CD4-positive, alpha-beta T cell treated with Interleukin-6 at 100 ng/mL for 8 hours (primary cell): ENCODE measurements around the gene UGT1A3.

Experiments
- DNase-seq: peaks from one replicate; pipeline ENCODE4 v3.0.0-alpha.2; 2020; ENCODE audit warnings: mixed read lengths, low spot score

The UGT1A3 gene

DNA sequence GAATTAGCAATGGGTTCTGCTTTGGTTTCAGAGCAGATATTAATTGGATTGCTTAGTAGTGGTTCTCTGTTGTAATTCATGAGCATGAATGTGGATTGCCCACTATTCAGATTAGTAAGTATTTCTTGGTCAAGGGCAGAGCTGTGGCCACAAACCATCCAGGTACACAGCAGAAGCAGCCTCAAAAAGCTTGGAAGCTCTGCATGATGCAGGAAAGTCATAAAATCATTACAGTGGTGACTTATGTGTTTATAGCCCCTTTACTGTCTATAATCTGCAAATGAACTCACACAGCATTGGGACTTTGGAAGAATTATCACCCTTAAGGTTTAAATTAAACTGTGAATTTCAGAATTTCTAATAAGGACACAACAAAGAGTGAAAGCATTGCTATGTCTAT is 29.3 kb downstream of the UGT1A3 start:
- no peak for DNase-seq

GRCh38 chr2:233758849-233759248 is 30.0 kb downstream of the UGT1A3 start:
- no peak for DNase-seq

- no peak for DNase-seq
These were observed 31.2 kb downstream of the UGT1A3 start, which contains the start of gene UGT1A1 for GRCh38 chr2:233760043-233760442. UGT1A1 (plus strand) TSS chr2:233760270; CDS start chr2:233760288, 18 bp downstream.

GRCh38 chr2:233761040-233761769 is 32.4 kb downstream of the UGT1A3 start:
- no peak for DNase-seq

GRCh38 chr2:233764264-233764663 is 35.4 kb downstream of the UGT1A3 start:
- DNase-seq, result no peak

GRCh38 chr2:233764761-233765160 is 35.9 kb downstream of the UGT1A3 start:
- no peak for DNase-seq

GRCh38 chr2:233766416-233766815 is 37.6 kb downstream of the UGT1A3 start:
- DNase-seq, result no peak

DNA sequence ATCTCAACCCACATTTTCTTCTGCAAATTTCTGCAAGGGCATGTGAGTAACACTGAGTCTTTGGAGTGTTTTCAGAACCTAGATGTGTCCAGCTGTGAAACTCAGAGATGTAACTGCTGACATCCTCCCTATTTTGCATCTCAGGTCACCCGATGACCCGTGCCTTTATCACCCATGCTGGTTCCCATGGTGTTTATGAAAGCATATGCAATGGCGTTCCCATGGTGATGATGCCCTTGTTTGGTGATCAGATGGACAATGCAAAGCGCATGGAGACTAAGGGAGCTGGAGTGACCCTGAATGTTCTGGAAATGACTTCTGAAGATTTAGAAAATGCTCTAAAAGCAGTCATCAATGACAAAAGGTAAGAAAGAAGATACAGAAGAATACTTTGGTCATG is 39.2 kb downstream of the UGT1A3 start:
- no peak for DNase-seq

DNA sequence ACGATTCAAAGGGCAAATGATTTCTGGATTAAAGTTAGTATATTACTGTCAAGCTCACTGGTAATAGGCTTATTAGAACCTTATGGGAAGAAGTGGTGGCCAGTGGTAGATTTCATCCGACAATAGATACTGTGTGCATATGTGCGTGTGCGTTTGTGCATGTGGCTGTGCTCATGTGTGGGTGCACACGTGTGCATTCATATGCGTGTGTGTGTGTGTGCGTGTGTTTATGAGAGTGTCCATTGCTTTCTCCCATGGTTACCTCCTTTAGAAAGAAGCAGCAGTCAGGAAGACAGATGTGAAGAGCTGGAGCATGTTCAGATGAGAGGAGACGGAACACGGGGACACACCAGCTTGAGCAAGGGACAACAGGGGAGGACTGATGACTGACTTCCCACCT is 40.4 kb downstream of the UGT1A3 start:
- no peak for DNase-seq

- DNase-seq, result no peak
These were observed 43.3 kb downstream of the UGT1A3 start for GRCh38 chr2:233772153-233772552.

DNA sequence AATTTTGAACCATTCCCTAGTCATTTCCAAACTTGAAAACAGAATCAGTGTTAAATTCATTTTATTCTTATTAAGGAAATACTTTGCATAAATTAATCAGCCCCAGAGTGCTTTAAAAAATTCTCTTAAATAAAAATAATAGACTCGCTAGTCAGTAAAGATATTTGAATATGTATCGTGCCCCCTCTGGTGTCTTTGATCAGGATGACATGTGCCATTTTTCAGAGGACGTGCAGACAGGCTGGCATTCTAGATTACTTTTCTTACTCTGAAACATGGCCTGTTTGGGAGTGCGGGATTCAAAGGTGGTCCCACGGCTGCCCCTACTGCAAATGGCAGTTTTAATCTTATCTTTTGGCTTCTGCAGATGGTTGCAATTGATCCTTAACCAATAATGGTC is 43.7 kb downstream of the UGT1A3 start:
- no peak for DNase-seq

DNA sequence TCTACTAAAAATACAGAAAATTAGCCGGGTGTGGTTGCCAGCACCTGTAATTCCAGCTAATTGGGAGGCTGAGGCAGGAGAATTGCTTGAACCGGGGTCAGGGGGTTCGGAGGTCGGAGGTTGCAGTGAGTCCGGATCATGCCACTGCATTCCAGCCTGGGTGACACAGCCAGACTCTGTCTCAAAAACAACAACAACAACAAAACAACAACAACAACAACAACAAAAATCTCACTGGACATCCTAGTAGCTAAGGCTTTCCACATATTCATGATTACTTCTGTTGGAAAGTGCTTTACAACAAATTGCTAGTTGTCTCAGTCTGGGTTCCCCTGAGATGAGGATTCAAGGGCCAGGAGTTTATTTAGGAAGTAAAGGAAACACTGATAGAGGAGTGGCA is 45.0 kb downstream of the UGT1A3 start:
- DNase-seq, result no peak

- DNase-seq, result no peak
These were observed 46.6 kb downstream of the UGT1A3 start for GRCh38 chr2:233775414-233775813.

DNA sequence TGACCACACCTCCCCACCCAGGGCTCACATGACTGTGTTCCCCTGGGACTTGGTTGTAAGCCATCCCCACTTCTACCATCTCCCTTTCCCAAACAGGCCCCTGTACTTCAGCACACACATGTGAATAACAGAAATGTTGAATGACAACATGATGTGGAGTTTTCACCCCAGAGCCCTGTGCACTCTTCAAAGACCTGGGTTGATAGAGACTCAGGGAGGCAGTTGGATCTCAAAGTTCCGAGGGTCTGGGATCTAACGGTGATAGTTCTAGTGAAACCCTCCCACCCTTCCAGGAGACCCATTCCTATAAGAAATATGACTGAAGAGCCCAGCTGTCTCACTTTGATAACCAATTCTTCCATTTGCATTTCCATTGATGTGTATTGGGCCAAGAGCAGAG is 49.2 kb downstream of the UGT1A3 start, which contains the start of gene MROH2A:
MROH2A (plus strand) TSS at position 301 of the 400 bp plus-strand sequence. CDS start 1,029 bp downstream, outside the sequence.
- no peak for DNase-seq

DNA sequence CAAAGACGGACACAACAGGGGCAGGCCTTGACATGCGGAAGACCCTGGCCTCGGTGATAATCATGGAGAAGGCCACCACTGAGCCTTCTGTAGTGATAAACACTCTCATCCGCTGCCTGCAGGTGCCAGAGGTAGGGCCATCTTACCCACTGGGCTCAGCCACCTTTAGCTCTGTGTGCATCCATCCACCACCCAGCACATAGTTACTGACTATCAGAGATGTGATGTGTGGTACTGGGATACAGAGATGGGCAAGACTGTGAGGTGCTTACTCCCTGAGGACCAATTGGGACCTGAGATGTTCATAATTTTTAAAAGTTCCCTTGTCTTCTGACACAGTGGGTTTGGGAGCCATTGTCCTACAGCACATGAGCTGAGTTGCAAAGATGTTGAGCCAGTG is 50.9 kb downstream of the UGT1A3 start:
- no peak for DNase-seq

DNA sequence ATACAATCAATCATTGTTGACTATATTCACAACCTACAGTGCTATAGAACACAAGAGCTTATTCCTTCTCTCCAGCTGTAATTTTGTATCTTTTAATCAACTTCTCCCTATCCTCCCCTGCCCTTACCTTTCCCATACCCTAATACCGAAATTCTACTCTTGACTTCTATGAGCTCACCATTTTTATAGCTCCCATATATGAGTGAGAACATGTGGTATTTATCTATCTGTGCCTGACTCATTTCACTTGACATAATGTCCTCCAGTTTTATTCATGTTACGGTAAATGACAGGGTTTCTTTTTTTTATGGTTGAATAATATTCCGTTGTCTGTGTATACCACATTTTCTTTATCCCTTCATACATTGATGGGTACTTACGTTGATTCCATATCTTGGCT is 51.9 kb downstream of the UGT1A3 start:
- no peak for DNase-seq

- no peak for DNase-seq
These were observed 60.7 kb downstream of the UGT1A3 start for GRCh38 chr2:233789554-233789953.

DNA sequence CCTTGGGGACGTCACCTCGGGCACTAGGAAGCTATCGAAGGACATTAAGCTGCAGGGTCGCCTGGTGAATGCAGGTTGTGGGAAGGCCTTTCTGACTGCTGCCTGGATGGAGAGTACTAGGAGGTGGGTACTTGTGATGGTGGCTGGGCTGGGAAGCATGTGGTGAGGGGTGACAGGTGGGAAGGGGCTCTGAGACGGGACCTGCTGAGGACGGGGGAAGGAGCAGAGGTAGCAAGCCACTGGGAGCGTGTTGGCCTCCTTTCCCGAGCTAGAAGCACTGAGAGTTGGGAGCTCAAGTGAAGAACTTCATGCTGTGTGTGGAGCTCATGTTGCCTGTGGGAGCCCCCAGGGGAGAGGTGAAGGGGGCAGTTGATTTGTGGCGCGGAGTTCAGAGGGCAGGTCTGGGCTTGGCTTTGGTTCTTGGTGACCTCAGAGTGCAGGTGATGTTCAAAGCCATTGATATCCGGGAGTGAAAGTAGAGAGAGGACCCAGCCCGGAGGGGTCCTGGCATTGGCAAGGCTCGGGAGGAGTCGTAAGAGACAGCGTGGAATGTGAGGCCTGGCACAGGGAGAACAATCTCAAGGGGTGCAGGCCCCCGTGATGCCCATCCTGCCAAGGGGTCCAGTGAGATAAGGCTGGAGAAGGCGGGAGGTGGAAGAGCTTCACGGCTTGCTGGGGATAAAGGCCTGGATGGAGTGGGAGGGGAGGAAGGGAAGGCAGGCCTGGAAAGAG is 62.5 kb downstream of the UGT1A3 start:
- no peak for DNase-seq

DNA sequence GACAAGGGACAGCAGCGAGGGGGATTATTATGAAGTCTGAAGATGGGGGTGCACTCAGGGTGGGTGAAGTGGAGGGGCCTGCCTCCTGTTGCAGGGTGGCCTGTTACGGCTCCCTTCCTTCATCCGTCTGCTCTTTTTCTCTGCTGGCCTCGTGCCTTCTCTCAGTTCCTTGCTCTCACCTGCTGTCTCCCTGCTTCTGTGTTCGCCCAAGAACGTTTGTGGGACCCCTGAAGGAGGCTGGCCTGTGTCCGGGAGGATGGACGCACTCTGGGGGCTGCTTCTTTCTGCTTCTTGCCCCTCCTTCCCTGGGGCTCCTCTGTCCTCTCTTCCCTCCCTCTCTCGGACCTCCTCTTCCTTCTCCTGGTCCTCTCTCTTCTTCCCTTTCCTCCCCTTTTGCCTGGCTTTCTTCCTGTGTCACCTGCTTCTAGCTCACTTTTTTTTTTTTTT is 63.1 kb downstream of the UGT1A3 start:
- no peak for DNase-seq

GRCh38 chr2:233792720-233793119 is 63.9 kb downstream of the UGT1A3 start:
- DNase-seq, result no peak

- no peak for DNase-seq
These were observed 64.8 kb downstream of the UGT1A3 start for GRCh38 chr2:233793465-233794127.

DNA sequence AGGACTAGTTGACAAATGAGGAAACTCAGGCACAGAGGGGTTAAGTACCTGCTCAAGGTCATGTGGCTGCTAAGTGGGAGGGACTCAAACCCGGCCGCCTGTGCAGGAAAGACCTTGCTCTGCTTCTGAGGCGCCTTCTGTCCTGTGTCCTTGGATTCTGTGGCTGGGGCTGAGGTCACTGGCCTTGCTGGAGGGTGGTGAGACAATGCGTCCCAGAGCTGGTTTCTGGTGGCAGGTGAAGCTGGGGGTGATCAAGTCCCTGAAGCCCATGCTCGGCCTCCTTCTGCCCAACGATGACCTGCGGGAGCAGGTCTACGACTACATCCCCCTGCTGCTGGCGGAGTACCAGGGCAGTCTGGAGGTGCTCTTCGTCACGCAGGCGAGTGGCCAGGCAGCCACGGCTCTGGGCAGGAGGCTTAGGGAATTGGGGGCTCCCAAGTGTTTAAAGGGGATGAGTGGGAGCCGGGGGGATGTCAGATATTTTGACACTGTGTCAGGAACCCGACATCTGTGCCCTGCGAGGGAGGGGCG is 65.4 kb downstream of the UGT1A3 start:
- DNase-seq, result no peak
